ENCODE data around the gene FCRL5. TPM values are rescaled to one million over a fixed set of nuclear protein-coding genes. Genes with fewer than 3 reads are reported as not detected.
A peak's percentile ranks its signal among the peaks of the same experiment; 100 is the strongest.

FCRL5 gene
- total RNA-seq, 1 experiment from 2014 or later: not detected

DNA sequence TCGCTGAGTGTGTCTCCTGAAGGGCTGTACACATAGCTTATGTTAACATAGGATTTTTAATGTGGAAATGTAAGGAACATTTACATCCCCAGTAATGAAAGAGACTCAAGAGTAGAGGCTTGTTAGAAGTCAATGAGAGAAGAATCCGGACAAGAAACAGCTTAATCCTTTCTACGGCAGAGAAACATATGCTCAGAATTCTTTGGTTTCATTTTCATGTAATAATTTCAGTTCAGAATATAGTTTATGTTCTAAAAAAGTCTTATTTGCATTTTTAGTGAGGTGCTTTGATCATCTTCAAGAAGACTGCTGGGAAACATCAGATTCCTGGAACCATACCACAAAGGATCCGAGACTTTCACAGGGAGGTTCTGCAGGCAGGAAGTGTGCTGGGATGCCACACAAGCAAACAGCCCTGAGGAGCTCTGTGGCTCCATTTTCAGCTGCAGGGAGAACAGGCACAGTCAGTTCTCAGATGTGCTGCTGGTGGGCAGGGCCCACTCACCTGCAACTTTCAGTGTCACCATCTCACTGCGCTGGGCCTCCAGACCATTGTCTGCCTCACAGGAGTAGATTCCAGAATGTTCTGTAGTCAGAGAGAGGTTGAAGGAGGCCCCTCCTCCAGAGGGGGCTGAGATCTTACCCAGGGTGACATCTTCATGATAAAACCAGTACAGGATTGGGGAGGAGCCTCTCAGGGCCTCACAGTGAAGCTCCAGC, 28.4 kb downstream of the FCRL5 start:
- DNase-seq (ENCODE audit: low read depth): no peak

DNA sequence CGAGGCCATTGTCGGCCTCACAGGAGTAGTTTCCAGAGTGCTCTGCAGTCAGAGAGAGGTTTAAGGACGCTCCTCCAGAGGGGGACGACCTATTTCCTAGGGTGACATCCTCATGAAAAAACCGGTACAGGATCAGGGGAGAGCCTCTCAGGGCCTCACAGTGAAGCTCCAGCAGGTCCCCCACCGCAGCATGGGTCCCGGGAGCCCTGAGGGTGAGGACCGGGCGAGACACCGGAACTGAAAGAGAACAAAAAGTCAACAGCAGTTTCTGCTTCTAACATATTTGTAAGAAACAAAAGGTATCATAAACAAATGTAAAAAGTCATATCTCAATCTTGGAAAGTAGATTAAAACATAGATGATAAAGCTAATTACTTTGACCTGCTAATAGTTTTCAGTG, 31.3 kb downstream of the FCRL5 start:
- DNase-seq (ENCODE audit: low read depth): no peak

DNA sequence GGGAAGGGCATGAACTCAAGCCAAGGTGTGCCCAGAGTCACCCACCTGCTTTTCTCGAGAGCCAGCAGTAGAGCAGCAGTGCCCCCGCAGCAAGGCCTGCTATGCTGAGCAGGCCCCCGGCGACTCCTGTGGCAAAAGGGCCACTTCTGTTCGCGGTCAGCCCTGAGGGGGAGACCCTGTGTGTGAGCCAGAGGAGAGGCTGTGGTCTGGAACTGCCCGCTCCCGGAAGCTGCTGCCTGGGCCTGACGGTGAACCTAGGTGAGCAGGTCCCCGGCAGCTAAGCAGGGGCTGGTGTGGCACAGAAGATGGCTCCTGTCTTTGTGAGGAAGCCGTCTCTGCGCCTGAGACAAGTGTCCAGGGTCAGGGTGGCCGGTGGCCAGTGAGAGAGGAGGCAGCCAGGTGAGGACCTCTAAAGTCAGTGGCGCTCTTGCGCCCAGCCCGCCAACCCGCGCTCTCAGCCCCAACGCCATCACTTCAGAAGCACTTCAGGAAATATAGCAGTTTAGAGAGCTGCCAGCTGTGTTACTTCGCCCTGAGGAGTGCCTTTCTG, 31.9 kb downstream of the FCRL5 start:
- no peak for DNase-seq (ENCODE audit: low read depth)

DNA sequence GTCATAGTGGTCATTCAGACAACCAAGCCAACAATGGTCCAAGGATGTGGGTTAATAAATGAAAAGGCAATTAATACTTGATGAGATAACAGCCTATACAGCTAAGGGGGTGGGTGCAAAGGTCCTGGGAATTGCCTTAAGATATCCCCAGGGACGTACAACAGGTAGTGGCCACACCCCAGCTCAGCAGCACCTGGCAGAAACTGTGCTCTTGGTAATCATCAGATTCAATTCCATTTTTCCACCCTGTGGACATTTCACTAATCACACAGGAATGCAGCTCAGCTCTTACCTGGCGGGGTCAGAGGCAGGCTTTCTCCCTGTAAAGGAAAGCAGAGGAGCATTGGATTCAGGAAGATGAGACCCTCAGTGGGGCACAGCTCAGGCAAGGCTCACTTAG, 32.9 kb downstream of the FCRL5 start:
- no peak for DNase-seq (ENCODE audit: low read depth)

DNA sequence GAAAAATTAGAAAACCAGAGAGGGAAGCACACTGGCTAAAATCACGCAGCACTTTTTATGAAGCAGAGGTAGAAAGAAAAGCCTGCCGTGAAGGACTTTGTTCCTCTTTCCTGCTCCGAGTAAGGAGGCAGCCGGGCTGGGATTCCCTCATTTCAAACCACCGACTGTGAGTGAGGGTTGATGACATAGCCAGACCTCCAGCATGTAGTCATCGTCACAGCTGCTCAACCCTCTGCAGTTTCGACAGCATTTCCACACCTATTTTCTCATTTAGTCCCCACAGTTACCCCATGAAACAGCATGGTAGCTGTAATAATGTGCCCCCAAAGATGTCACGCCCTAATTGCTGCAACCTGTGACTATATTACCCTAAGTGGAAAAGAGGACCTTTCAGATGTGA, 35.3 kb downstream of the FCRL5 start:
- DNase-seq (ENCODE audit: low read depth): no peak

DNA sequence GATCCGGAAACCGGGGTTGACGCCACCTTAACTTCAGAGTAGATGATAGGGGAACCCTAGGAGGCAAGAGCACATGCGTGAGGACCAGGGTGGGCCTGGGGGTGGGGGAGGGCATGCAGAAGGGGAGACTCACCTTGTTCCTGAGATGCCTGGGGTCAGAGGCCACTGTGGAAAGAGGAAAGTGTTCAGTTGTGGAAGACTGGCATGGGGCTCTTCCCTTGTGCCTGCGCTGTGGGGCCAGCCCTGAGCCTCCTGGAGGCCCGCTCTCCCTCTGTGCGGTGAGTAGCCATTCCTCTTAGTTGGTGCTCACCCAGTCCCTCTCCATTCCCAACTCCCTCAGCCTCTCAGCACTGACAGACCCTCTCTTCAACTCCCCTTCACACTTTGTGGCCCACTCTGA, 36.6 kb downstream of the FCRL5 start:
- no peak for DNase-seq (ENCODE audit: low read depth)

DNA sequence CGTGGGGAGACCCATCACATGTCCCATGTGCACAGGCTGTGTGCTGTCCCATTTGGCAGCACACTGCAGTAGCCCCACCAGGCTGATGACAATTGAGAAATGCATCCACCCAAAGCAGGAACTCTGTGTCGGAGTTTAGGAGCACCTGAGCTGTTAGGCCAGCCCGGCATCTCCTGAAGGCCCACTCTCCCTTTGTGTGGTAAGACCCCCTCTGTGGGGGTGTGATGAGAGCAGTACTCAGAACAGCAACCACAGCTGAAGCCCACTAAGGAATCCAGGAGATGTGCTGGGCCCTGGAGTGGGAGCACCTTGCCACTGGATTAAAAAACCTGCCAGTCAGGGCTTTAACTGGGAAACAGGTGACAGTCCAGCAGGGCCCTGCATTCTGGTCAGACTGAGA, 37.2 kb downstream of the FCRL5 start:
- no peak for DNase-seq (ENCODE audit: low read depth)

DNA sequence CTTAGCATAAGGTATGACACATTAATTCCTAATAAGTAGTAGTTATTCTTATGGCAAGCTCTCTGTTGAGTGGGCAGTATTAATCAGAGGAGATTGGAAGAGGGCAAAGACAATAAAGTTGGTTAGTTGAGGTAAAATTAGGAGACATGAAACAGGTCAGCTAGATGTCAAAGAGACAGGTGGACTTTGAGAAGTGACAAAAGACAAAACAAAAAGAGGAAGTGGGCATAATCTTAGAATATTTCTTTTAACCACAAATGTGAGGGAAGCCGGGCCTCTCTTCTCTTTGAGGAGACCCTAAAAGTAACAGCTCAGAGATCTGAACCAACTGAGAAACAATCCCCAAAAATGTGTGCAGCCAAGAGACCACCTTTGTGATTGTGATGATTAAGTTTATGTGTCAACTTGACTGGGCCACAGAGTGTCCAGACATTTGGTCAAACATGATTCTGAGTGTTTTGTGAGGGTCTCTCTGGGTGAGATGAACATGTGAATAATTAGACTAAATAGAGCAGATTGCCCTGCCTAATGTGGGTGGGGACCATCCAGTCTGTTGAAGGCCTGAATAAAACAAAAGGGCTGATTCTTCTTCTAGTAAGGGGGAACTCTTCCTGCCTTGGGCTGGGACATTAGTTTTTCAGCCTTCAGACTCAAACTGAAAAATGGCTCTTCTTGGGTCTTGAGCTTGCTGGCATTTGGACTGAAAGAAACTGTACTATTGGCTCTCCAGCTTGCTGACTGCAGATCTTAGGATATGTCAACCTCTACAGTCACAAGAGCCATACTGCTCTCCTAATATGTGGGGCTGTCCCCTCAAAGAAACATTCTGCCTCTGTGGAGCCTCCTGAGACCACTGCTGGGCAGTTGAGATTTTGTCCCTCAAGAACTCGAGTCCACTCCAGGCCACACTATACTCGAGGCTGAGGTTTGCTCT, 40.0 kb downstream of the FCRL5 start:
- DNase-seq (ENCODE audit: low read depth): no peak

DNA sequence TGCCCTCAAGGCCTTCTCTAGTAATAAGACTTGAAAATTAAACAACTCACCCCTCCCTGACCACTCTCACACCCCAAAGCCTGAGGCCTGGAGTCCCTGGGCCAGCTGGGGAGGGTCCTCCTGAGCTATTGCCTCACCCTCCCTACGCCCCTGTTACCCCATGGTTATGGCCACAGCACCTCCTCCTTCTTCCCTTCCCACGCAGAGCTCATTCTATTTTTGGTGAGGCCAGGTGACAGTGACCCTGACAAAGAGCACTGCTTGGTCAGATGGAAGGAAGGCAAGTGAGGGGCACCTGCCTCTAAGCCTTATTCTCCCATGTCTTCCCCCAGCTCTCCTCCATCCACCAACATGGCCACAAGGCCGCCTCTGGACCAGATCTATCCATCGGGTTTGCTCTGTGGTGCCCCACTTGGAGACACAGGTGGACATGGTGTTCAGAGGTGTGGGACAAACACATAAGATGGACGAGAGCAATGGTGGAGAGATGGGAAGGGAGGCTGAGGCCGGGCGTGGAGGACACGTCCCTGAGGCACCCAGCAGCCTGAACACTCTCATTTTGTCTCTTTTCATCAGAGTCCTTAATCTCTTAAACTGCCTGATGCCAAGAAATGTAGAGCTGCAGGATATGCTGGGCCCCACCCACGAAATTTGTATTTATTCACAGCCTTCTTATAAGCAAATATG, 42.6 kb downstream of the FCRL5 start:
- no peak for DNase-seq (ENCODE audit: low read depth)

DNA sequence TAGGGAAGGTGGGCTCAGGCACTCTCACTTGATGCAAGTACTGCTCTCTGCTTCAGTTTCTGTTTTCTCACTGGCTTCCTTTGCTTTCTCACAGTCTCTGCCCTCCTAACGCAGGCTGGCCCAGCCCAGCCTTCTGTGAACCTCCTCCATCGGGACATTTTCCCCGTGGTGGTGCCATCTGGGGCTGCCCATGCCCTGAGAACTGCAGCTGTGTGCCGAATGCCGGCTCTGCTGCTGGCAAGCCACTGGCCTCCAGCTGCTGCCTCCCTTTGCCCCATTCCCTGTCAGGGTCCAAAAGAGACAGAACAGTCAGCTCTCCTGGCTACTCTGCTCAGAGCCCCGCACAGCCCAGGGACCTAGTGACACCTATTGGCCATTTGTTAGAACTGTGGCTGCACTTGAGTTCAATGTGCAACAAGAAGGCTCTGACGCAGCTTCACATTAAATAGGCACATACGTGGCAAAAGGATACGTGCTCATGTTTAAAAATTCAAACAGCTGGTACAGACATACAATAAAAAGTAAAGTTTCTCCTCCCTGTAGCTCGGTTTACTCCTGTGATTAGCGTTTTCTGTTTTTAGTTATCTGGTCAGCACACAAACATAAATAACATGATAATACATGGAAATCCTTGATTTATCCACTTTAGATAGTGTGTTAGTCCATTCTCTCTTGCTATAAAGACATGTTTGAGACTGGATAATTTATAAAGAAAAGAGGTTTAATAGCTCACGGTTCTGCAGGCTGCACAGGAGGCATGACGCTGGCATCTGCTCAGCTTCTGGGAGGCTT, 46.6 kb downstream of the FCRL5 start:
- DNase-seq (ENCODE audit: low read depth): peak; percentile 60

DNA sequence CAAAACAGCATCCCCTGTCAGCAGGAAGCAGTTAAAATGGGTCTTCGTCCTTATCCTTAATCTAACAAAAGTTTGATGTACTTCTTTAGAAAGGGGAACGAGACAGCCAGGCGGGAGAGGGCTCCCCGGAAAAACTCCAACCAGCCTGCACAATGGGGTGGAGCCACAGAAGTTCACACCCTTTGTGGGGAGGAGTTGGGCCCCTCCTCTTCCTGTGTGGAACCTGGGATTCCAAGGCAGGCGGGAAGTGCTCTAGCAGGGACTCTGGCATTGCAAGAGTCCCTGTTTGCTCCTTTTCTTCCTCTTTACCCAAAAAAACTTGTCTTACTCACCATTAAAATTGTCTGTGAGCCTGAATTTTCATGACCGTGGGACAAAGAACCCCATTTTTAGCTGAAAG, 47.7 kb downstream of the FCRL5 start:
- DNase-seq (ENCODE audit: low read depth): no peak

DNA sequence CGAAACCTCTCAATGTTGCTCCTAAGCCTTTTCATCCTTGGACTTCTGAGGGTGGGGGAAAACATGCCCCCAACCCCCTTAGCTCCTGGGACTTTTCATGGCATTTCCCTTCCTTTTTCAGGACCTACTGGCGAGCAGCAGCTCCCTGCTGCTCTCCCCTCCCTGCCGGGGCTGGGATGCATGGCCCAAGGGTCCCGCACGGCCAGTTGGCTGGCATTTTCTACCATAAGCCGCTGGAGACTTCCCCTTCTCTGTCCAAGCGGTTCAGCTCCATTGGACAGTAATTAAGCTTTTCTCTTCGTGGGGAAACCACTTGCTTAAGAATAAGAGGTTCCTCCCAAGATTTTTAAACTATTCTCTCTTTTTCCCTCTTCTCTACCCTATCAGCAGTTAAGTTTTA, 52.8 kb downstream of the FCRL5 start:
- DNase-seq (ENCODE audit: low read depth): no peak

DNA sequence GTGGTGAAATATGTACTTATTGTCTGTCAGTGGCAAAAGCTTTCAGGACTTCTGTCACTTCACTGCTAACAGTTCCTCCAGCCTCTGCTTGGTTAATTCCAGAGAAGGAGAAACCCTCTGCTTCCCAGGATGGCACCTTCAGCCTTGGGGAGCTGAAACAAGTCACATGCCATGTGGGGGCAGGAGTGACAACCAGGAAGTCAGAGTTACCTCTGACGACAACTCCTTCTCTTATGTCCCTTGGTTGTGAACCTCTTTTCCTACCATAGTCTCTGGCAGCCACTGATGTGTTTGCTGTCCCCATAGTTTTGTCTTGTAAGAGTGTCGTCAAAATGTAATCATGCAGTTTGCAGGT, 53.6 kb downstream of the FCRL5 start:
- no peak for DNase-seq (ENCODE audit: low read depth)

DNA sequence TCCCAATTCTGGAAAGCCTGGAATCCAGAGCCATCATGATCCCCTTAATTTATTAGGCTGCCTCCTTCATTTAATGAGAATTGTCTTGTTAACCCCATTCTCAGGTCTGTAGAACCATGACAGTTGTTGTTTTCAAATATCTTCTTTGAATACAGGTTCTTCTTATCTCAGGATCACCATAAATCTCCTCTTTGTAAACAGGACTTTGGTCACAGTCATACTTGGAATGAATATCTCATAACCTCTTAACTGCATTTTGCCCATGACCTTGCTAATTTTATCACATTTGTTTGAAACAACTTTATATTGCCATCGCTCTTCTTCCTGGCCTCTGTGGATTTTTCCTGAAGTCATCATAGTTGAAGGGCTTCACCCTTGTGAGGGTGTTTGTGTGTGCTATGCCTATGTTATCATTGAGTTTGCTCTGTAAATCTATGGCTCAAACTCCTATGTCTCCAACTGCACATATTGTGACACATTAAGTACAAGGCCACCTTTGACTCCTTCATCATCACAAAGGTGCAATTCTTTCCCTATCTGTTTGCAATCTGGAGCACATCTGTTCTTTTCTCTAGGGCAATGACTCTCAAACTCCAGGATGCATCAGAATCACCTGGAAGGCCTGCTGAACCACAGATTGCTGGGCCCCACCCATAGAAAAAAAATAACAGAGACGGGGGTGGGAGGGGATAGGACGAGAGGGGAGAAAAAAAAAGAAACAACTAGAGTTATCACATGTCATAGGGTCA, 54.2 kb downstream of the FCRL5 start:
- DNase-seq (ENCODE audit: low read depth): no peak

DNA sequence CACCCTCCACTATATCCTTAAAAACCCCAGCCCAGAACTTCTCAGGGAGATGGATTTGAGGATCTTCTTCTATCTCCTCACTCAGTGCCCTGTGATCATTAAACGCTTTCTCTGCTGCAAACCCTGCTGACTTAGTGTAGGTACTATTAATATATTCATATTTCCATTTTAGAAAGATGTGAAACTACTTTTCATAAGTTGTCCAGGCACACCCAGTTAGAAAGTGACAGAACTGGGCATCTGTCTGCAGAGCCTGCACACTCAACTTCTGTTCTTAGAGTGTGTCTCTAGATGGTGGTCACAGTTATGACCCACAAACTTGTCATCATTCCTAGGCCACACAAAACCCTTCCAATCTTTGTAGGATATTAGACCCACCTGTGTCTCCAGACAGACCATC, 55.0 kb downstream of the FCRL5 start:
- no peak for DNase-seq (ENCODE audit: low read depth)

DNA sequence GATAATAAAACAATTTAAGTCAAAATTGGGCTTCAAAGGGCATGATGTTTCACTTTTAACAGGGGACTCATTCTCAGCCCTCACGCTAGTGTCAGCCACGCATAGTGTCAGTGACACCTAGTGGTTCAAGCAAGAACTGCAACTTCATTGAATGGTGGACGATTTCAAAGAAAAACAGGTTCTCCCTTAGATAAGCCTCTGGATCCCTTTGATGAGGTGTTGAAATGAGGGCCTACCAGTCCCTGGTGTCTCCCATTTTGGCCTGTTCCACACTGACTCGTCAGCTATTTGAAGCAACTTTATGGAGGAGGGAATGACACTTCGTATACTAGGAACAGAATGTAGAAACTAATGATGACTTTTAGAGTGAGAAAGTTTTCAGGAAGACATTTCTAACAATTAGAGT, 56.2 kb downstream of the FCRL5 start:
- DNase-seq (ENCODE audit: low read depth): peak; percentile 29

DNA sequence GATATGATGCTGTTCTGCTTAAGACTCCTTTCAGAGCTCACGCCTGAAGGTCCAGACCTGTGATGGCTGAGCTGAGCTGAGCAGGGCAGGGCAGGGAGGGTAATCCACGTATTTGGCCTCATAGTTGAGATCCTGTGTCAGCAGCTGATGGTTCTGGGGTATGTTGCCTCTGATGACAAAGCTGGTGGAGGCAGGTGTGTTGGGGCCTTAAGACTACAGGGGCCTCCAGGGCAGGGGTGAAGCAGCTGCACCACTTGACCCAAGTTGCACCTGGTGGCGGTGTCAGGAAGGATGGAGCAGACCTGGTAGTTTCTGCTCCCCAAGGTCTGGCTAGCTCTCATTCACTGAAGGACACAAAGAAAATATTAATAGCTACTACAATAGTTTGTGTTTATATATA, 57.0 kb downstream of the FCRL5 start:
- no peak for DNase-seq (ENCODE audit: low read depth)

DNA sequence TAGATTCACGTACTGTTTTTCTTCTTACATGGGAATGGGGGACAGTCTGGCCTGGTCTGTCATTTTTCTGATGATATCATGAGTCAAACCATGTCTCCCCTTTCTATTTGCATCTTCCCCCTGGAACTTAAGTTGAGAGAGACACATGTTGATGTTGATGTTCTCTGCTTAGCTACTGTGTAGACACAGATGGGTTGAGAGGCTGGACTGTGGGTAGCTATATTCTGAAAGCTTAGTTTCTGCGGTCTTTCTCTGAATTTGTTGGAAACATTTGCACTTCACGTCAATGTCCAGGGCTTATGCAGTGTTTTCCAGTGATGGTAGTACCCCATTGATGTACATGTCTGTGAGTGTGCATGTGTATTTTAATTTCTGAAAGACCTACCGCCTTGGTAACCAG, 58.2 kb downstream of the FCRL5 start:
- no peak for DNase-seq (ENCODE audit: low read depth)

DNA sequence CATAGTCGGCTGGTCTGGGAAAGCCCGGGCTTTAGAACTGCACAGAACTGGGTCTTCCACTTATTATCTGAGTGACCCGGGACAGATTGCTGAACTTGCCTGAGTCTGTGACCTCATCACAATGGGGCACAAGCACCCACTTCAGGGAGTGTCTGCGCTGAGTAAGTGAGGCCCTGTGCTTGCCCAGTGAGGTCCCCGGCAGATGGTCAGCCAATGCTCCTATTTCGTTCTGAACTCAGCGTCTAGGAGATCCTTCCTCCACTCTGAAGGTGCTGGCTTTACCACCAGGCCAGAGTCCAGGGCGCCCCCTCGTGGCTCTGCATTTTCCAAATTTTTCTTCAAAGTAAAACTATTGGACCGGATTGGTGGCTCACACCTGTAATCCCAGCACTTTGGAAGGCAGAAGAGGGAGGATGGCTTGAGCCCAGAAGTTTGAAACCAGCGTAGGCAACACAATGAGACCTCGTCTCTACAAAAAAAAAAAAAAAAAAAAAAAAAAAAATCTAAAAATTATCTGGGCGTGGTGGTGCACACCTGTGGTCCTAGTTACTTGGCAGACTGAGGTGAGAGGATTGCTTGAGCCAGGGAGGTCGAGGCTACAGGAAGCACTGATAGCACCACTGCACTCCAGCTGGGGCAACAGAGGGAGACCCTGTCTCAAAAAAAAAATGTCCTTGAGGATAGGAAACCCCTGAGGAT, 61.7 kb downstream of the FCRL5 start:
- DNase-seq (ENCODE audit: low read depth): peak; percentile 45

DNA sequence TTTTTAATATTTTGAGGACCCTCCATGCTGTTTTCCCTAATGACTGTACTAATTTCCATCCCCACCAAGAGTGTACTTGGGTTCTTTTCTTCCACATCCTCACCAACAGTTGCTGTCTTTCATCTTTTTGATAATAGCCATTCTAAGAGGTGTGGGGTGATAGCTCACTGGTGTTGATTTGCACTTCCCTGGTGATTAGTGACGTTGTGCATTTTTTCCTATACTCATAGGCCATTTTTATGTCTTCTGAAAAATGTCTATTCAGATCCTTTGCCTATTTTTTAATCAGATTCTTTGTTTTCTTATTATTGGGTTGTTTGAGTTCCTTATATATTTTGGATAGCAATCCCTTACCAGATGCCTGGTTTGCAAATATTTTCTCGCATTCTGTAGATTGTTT, 64.2 kb downstream of the FCRL5 start:
- DNase-seq (ENCODE audit: low read depth): no peak

All from LHCN-M2 (cell line).